SHP77 (cell line): ENCODE data around the gene SLC9C1.

Experiments used
- DNase-seq, 2 experiments: peaks; one replicate each; lab custom pipeline; 2025; lab: John Stamatoyannopoulos, UW

The SLC9C1 gene

DNA sequence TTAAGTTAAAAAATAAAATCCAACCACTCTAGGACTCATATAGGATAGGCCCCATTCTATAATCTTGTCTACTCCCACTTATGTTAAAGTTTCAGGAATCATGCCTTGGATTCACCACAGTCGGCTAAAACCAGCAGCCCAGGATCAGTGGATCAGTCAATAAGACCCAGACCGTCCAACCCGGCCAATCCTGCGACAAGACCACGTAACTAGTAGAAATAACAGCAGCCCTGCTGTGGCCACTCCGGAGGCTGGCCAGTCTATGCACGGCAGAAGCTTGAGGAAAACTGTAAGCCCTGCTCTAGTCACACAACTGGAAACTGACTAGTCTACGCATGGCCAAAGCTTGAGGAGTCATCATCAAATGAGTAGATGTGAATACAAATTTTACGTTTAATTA, 12.8 kb upstream of the SLC9C1 start:
- DNase-seq: no peak

DNA sequence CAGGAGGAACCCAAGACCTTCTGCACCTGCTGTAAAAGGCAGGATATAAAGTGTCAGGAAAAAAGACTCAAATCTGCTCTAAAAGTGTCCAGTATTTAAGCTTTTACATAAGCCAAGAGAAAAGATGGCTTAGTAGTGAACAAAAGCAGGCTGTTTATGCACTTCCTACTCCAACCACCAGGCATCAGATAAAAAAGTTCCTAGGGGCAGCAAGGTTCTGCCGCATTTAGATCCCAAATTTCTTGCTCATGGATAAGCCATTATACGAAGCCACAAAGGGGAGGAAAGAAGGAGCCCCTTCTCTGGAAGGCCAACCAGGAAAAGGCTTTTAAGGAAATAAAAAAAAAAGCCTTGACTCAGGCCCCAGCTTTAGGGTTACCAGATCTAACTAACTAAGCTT, 10.6 kb upstream of the SLC9C1 start:
- DNase-seq: no peak

DNA sequence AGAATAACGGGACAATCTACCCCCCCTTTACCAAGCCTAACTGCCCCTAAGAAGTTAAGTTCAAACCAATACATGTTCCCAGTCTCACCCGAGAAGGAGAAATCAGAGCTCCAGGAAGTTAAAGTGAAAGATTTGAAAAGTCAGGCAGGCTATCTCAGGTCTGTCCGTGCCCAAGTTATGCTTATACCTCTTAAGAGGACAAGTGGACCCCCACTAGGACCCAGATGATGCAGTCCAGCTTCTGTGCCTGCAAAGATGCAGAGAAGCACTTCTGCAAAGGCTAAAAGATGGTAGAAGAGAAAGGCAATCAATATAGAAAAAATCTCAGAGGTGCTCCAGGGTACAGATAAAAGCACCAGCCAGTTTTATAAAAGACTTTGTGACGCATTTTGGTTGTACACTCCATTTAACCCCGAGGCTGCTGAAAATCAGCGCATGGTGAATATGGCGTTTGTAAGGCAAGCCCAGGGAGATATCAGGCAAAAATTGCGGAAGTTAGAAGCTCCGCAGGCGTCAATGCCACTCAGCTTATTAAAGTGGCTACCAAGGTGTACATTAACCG, 9.8 kb upstream of the SLC9C1 start:
- DNase-seq: no peak

DNA sequence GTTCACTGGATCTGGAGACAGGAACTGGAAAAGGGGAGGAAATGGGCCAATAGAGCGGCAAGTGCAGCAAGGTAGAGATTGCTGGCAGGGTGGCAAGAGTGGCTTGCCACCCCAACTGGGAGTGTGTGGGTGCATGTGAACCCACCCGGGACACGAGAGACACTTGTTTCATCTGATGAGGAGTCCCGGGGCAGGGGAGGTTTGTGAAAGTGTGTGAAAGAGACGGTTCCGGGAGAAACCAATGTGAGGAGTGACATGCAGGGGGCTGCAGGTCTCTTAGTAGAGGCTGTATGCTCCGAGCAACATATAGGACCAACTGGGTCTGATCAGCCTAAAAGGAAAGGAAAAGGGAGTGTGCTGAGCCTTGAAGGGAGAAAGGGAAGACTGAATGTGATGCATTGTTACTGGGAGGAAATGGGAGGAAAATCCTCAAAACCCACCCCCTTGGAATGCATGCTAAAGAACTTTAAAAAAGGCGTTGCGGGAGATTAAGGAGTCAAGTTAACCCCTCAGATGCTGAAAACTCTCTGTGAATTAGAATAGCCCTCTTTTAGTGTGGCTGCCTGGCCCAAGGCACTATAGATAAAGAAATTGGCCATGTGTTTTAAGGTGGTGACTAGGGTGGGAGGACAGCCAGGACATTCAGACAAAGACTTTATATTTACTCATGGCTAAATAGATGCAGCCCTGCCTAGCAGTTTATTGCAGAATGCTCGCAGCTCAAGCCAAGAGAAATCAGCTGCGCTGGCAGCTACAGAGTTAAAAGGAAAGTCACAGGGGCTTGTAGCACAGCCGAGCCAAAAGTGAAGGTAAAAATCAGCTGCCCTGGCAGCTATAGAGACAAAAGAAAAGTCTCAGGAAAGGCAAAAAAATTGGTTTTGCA, 9.1 kb upstream of the SLC9C1 start:
- DNase-seq: no peak

DNA sequence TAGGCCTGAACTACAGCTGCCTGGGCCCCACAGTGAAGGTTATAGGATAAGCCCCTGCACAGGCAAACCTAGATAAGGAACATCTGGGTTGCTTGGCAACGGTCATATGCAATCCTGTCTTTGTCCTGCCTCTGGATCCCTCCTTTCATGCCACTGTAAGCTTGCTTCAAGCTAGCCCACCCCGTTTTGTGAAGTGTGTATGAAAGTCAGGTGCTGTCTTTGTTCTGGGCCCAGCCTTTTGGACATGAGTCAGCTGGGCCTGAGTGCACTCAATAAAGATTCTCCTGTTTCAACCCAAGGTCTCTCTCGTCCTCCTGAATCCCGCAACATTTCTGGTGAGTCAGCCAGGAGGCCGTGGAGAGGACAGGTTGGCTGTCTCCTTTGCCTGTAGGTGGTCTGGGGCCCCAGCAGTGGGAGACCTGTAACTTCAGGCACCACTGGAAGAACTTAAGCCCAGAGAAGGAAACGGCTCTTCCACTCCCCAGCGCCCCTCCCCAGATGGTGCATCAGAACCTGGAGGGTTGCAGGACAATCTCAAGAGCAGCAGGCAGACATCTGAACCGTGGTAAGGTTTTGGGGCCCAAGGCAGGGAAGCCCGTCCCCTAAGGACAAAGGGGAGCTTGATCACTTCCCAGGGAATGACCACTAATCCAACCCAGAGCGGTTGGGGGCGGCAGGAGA, 8.3 kb upstream of the SLC9C1 start:
- no peak for DNase-seq

DNA sequence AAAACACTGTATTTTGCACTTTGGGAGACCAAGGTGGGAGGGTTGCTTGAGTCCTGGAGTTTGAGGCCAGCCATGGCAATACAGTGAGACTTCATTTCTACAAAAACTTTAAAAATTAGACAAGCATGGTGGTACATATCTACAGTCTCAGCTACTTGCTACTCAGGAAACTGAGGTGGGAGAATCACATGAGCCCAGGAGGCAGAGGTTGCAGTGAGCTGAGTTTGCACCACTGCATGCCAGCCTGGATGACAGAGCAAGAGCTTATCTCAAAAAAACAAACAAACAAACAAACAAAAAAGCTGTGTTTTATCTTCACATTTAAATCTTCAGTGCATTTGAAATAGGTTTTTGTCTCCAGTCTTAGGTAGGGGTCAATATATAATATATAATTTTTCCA, 4.8 kb upstream of the SLC9C1 start:
- DNase-seq: no peak

DNA sequence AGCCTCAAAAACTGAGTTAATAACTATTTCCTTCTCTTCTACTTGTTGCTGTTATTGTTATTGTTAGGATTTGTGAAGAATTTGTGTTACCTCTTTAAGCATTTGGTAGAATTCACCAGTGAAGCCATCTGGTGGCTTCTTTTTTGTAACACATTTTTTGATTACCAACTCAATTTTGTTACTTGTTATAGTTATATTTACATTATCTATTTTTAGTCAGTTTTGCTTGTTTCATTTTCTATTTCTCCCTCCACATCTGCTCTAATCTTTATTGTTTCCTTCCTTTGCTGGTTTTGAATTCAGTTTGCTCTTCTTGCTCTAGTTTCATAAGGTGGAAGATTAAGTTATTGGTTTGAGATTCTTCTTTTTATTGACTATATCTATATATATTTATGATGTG, 3.7 kb upstream of the SLC9C1 start:
- DNase-seq: no peak

DNA sequence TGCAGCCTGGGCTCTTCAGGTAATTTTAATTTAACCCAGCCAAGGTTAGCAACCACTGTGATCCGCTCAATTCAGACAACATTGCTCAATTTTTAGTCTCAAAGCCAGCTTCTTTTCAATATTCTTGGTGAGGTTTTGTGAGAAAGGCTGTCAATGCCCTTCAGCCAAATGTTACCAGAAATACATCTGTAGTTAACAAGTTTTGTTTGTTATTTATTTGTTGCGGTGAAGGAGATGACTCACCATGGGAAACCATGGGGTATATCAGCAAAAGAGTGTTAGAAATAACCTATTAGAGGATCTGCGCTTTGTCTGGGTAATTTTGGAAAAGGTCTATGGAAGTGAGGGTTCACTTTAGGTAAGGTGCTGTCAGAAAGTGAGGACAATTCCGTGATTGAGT, 5.0 kb downstream of the SLC9C1 start:
- DNase-seq: no peak

DNA sequence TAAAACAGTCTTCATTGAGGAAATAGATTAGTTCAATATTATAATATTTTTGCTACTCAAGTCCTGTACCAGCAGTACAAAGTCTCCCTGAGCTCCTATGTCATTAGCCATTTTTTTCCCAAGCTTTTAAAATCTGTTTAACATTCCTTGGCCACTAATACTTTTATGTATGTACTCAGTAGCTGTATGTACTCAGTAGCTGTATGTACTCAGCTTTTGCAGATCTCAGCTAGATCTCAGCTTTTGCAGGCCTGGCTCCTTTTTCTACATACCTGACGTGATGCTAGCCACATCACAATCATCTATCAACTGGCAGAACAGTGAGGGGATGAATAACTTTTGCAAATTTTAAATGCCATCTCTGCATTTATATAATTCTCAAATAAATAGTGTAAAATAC, 13.8 kb downstream of the SLC9C1 start:
- no peak for DNase-seq

DNA sequence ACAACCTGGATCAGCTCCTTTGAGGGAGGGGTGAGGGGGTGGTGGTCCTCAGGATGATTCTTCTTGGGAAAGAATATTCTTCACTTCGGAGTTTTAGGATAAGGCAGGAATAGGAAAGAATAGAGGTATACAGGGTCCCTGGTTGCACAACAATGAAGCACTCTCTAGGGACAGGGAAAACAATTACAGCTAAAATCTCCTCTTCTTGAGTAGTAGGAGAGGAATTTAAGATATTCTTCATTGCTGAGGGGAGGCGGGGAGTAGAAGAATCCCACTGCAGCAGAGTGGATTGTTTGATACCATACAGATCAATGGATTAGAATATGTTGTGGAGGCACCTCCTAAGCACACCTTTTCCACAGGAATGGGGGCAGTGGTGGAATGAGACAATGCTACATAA, 20.5 kb downstream of the SLC9C1 start:
- DNase-seq: no peak

DNA sequence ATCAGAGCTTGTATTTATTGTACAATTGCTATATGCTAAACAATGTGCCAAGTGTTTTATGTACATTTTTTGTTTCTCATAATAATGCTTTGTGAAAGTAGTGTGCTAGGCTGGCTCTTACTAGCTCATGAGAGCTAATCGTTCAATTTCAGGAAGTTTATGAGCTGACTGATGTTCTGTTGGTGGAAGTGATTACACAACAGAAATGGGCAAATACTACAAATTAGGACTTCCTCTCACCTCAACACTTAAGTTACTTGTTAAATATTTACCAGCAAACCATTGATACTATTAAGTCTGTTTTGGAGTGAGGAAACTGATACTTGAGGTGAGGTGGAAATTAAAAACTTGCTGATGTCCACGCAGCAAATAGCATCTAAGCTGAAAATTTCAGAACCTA, 32.3 kb downstream of the SLC9C1 start:
- DNase-seq: no peak

DNA sequence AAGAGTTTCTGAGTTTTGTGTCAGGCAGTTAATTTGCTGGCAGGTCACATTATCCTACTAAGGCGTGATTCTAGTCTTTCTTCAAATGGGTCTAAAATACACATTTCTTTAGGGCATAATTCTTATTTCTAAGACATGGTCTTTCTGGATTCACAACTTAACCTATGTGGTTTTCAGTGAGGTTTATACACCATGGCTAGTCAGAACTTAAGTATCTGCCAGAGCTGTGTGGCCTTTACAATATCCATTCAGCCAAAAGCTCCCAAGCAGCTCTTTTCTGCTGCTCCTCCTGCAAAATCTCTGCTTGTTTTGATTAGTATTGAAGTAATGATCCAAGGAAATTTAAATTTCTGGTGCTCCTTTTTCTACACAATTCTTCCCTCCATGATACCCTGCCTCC, 33.5 kb downstream of the SLC9C1 start:
- DNase-seq: no peak

DNA sequence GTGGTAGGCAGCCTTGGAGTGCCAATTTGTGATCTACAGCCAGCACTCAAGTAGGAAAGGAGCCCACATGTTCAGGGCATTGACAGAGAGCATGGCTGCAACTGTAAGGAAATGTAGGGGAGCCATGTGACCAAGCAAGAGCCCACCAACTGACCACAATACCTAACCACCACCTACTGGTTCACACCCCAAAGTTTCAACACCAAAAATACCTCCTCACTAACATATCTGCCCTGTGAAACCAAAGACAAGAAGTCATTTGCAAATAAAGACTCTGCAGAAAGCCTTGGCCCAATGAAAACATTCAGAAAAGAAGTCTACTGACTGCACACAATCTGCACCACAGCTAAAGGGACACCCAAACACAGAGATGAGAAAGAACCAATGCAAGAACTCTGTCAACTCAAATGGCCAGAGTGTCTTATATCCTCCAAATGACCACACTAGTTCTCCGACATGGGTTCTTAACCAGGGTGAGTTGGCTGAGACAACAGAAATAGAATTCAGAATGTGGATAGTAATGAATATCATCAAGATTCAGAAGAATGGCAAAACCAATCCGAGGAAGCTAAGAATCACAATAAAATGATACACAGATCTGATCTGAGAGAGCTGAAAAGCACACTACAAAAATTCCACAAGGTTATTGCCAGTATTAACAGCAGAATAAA, 40.6 kb downstream of the SLC9C1 start:
- no peak for DNase-seq

DNA sequence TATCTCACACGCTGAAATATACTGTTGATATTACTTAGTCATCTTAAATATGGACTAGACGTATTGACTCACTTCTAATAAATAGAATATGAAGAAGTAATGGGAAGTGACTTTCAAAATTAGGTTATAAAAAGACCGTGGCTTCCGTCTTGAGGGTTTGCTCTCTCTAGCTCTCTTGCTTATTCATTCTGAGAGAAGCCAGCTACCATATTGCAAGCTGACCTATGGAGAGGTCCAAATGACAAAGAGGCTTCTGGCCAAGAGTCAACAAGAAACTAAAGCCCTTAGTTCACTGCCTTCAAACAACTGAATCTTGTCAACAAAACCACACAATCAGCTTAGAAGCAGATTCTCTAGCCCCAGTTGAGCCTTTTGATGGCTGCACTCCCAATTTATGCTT, 46.1 kb downstream of the SLC9C1 start:
- DNase-seq: no peak

DNA sequence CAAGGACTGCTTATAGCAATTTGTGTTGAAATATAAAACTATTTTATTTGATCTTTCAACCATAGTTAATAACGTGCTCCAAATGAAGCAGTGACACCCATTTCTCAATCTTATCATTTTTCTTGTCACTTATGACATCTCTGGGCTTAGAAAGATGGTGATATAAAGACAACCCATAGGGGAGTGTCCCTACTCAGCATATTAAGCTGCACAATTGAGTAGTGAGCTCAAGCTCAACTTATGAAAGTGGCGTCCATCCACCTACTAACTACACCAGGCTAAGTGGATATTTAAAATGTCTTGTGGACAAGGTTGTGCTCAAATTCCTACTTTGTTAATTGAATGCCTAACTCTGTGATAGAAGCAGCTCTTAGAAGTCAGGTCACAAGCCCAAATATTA, 46.7 kb downstream of the SLC9C1 start:
- DNase-seq: no peak

DNA sequence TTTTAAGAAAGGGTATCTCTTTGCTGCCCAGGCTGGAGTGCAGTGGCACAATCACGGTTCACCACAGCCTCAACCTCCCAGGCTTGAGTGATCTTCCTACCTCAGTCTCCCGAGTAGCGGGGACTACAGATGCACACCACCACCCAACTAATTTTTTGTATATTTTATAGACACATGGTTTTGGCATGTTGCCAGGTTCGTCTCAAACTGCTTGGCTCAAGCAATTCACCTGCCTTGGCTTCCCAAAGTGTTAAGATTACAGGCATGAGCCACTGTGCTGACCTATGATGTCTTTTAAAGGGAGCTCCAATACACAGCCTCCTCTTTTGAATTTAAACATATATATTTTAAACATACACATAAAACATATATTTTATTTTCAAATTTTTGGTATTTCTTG, 60.9 kb downstream of the SLC9C1 start:
- DNase-seq: no peak

DNA sequence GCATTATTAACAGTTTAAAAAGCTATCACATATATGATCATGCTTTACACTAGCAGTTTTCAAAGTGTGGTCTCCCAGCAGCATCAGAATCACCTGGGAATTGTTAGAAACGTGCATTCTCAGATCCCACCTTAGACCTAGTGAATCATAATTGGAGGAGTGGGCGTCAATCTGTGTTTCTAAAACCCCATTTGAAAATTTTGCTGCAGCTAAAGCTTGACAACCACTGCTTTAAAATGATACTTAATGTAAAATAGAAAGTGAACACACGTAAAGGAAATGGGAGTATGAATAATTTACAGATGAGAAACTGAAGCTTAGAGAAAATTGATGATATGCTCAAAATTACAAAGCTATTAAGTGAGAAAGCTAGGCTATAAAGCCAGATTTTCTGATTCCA, 62.3 kb downstream of the SLC9C1 start:
- no peak for DNase-seq

DNA sequence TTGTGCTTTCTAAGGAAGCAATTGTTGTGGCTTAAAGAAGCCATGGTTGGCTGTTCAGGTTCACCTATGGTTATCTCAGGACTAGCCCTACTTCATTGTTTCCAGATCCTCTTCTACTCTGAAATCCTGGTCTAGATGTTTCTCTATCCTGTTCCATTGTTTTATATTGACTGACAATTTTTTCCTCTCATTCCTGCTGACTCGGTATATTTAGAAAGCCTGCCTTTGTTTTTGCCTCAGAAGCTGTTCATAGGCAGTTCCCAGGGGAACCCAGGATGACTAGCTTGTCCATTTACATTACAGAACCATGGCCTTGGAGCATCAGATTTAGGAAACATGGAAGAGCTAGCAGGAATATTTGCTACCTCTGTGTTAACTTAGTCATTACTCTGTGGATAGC, 64.0 kb downstream of the SLC9C1 start:
- DNase-seq: no peak

DNA sequence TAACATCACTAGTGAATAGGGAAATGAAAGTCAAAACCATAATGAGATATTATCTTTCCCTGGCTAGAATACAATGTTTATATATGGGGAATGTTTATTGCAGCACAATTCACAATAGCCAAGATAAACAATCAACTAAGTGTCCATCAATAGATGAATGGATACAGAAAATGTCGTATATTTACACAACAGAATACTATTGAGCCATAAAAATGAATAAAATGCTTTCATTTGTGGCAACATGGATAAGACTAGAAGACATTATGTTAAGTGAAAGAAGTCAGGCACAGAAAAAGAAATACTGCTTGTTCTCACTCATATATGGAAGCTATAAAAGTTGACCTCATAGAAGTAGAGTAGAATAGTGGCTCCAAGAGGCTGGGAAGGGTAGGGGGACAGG, 65.2 kb downstream of the SLC9C1 start:
- no peak for DNase-seq

DNA sequence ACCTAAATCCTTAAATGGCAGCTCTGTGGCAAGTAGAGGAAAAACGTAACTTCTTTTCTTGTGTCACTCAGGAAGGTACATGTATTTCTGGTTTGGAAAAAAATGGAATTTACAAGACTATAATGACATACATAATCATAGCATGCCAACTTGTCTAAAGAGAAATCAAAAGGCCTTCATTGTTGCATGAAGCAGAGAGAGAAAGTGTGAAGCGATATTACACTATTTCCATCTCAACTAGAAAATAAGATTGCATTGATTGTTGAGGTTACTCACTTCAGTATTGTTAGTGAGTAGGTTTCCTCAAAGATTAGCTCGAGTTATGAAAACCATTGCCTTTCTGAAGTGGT, 93.7 kb downstream of the SLC9C1 start:
- DNase-seq: no peak

DNA sequence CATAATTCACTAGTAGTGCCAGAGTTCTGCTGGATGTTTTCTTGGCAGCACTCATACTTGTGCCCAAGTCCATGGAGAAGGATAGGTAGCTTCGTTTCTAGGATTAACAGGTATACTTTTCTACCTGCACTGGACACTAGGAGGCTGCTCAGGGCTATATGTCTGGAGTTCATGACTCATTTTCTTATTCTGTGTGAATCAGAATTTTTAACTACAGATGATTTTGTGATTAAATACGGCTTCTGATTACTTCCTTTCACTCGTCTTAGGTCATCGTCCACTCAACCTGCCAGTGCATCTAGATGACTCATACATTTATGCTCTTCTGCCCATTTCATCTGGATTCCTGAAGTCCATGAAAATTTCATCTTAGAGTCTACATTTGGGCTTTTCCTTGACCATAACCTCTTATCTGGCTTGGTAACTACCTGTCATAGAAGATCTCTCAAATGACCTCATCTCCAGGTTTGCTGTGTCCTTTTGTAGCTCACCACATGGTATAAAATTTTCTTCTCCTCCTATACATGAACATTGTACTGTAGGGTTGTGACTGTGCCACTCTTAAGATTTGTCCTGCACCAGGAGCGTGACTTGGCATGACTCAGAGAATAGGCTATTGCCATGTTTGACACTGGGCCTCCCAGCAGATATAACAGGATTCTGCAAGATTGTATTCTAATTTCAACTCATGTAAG, 94.2 kb downstream of the SLC9C1 start:
- no peak for DNase-seq

DNA sequence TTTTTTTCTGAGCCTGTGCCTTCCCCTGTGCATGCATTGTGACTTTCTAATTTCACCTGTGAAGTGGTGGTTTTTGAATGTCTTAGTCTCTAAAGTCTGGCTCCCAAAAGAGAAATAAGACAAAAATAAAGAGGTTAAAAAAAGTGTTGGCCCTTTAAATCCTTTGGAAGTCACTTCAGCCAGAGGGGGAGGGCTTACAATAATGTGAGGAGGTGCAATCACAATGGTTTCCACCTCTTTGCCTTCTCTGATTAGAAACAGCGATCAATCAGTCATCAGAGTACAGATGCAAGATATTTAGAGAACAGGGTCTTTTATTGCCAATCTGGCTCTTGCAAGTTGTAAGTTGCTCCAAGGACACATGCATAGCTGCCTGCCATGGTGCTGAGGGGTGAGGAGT, 96.9 kb downstream of the SLC9C1 start:
- no peak for DNase-seq
